DND-41 (cell line): ENCODE results near the gene GET4.

Experiments
- ATAC-seq: fragments of 200-7000 bp; cut with Tn5 transposase; 3 replicates; pipeline ENCODE4 v1.9.1; 2021; ENCODE audit warnings: low read depth; ENCODE audit not compliant: insufficient read depth
- DNase-seq: peaks from one replicate; pipeline ENCODE4 v3.0.0-alpha.2; 2020
- H2AFZ ChIP-seq: 2 replicates; pipeline ENCODE4 v1.6.0; 2012; ENCODE audit warnings: low read depth, low read length
- H3K27ac ChIP-seq: 2 replicates; pipeline ENCODE4 v1.5.1; 2012; ENCODE audit warnings: low read length, inconsistent platforms
- H3K27me3 ChIP-seq: fragments of 200-600 bp; sonication (generic); 2 replicates; pipeline ENCODE4 v1.6.0; 2012; ENCODE audit warnings: low read length, mild to moderate bottlenecking, inconsistent platforms; ENCODE audit not compliant: insufficient read depth, poor library complexity
- H3K36me3 ChIP-seq: 2 replicates; pipeline ENCODE4 v1.5.1; 2012; ENCODE audit warnings: low read length, inconsistent platforms; ENCODE audit not compliant: insufficient read depth
- H3K4me1 ChIP-seq: 2 replicates; pipeline ENCODE4 v1.5.1; 2012; ENCODE audit warnings: mild to moderate bottlenecking, low read length; ENCODE audit not compliant: insufficient read depth
- H3K4me2 ChIP-seq: 2 replicates; pipeline ENCODE4 v1.6.0; 2012; ENCODE audit warnings: mild to moderate bottlenecking, moderate library complexity, low read length, inconsistent platforms; ENCODE audit not compliant: insufficient read depth
- H3K4me3 ChIP-seq, 2 experiments: fragments of 200-600 bp in 1 of 2; shearing (Covaris generic) in 1 of 2; 2 replicates each; pipeline ENCODE4 v1.5.1; 2012 to 2016; ENCODE audit warnings: inconsistent platforms in 2 of 2, low read length in 2 of 2, mild to moderate bottlenecking in 2 of 2, low read depth in 1 of 2, moderate library complexity in 1 of 2
- H3K79me2 ChIP-seq: 2 replicates; pipeline ENCODE4 v1.6.0; 2012; ENCODE audit warnings: low read length, inconsistent platforms; ENCODE audit not compliant: insufficient read depth
- H3K9ac ChIP-seq: 2 replicates; pipeline ENCODE4 v1.6.0; 2012; ENCODE audit warnings: low read depth, mild to moderate bottlenecking, inconsistent platforms, low read length, moderate library complexity
- H3K9me3 ChIP-seq: 2 replicates; pipeline ENCODE4 v1.5.1; 2012; ENCODE audit warnings: low read length, moderate library complexity, mild to moderate bottlenecking, inconsistent platforms; ENCODE audit not compliant: insufficient read depth, severe bottlenecking
- H4K20me1 ChIP-seq: 2 replicates; pipeline ENCODE4 v1.6.0; 2012; ENCODE audit warnings: low read length; ENCODE audit not compliant: insufficient read depth
- CTCF ChIP-seq: IDR thresholded peaks from 2 replicates; pipeline ENCODE4 v1.5.1; 2012; ENCODE audit warnings: borderline replicate concordance, low read length, moderate library complexity, mild to moderate bottlenecking; ENCODE audit not compliant: poor library complexity, severe bottlenecking; ENCODE audit errors: extremely low read depth
- EZH2 ChIP-seq: IDR thresholded peaks from 3 replicates; pipeline ENCODE4 v1.6.1; 2012; ENCODE audit warnings: borderline replicate concordance, low read depth, mild to moderate bottlenecking, moderate library complexity, low read length, inconsistent platforms; ENCODE audit not compliant: severe bottlenecking

Gene GET4

GRCh38 chr7:877312-878232, 1.2 kb downstream of the GET4 start:
- DNase-seq, result peak; percentile 43
- Histone ChIP-seq H3K4me1 (peaks cover 44% of the 10 kb centered on the region), H3K9ac (peak overlapping the region; percentile 77), H4K20me1 (peaks cover 45% of the 10 kb centered on the region), H3K4me3 (peak overlapping the region; percentile 72 to 98; a peak in 3 of 4 replicates), H3K4me2 (peak overlapping the region; percentile 94), H3K36me3 (peaks cover 36% of the 10 kb centered on the region), H3K79me2 (peaks cover 61% of the 10 kb centered on the region), H3K9me3 (no peaks in the 10 kb centered on the region), H2AFZ (peak overlapping the region; percentile 80; the same call in 1 of the 2 replicates), H3K27ac (peak overlapping the region; percentile 81), H3K27me3 (no peaks in the 10 kb centered on the region)
- TF ChIP-seq CTCF (no peak), EZH2 (no peak)
- 0 out of 3 replicates have a peak, but pooled peaks have one; percentile 2 for ATAC-seq

DNA sequence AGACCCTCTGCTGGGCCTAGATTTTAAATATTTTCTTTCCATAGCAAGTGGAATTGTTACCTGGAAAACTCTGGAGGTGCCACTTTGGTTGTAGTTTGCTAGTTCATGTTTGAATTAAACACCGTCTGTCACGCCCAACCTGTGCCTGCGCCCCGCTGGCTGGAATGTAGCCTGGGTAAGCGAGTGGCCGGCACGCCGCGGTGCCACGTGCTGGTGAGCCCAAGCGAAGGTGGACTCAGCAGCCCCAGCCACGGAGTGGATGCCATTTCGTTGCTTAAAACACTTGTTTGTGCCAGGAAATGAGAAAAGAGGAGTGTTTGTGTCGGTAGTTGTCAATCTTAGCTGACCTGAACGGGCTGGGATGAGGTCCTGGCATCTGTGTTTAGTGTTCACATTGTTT, 2.7 kb downstream of the GET4 start:
- peaks cover 76% of the 10 kb centered on the region for H3K79me2 ChIP-seq

GRCh38 chr7:879706-880105, 3.4 kb downstream of the GET4 start:
- peaks cover 82% of the 10 kb centered on the region for H3K79me2 ChIP-seq
- no peak overlapping the region for H3K27ac ChIP-seq
- H3K4me1 ChIP-seq, result peaks cover 32% of the 10 kb centered on the region
- peaks cover 66% of the 10 kb centered on the region for H4K20me1 ChIP-seq
- H3K9me3 ChIP-seq, result no peaks in the 10 kb centered on the region
- no peak for TF ChIP-seq CTCF
- no peak for TF ChIP-seq EZH2
- H3K9ac ChIP-seq, result no peak overlapping the region; the same call in 1 of the 2 replicates
- no peak for ATAC-seq
- H3K36me3 ChIP-seq, result peaks cover 19% of the 10 kb centered on the region
- H2AFZ ChIP-seq, result no peak overlapping the region
- no peaks in the 10 kb centered on the region for H3K27me3 ChIP-seq
- H3K4me2 ChIP-seq, result peak overlapping the region; percentile 94; the same call in 1 of the 2 replicates
- H3K4me3 ChIP-seq, result no peak overlapping the region
- DNase-seq, result no peak

More for the DNA sequence above, 2.7 kb downstream of the GET4 start:
- Histone ChIP-seq H2AFZ (no peak overlapping the region), H3K4me3 (no peak overlapping the region), H3K27ac (no peak overlapping the region), H3K9me3 (no peaks in the 10 kb centered on the region), H3K27me3 (no peaks in the 10 kb centered on the region), H3K9ac (peak overlapping the region; percentile 77; the same call in 1 of the 2 replicates), H3K4me1 (peaks cover 32% of the 10 kb centered on the region), H4K20me1 (peaks cover 60% of the 10 kb centered on the region), H3K4me2 (peak overlapping the region; percentile 94), H3K36me3 (peaks cover 22% of the 10 kb centered on the region)
- DNase-seq, result no peak
- TF ChIP-seq EZH2 (no peak), CTCF (no peak)
- no peak for ATAC-seq
